WTC11 (cell line): ENCODE measurements around the gene SLC29A4. TPM values are rescaled to one million over a fixed set of nuclear protein-coding genes. Genes with fewer than 3 reads are reported as not detected.
"Not testable (repeated sequence)": the region's sequence is repeated elsewhere in the genome, so short reads cannot be mapped to it uniquely, and the experiment has no call there.

Experiments used
- ATAC-seq: fragments of 200-7000 bp; cut with Tn5 transposase; 2 replicates; pipeline ENCODE4 v1.10.0; 2021; ENCODE audit warnings: mild to moderate bottlenecking, moderate library complexity
- CTCF ChIA-PET: fragments of 300-600 bp; sonication (Branson Sonifier 250); formaldehyde crosslinking; loops from one replicate; lab custom pipeline; 2021; ENCODE audit warnings: antibody characterized with exemption; lab: Charles Lee
- POLR2A ChIA-PET: fragments of 350-600 bp; sonication (Branson Sonifier 250); formaldehyde crosslinking; loops from one replicate; lab custom pipeline; 2021; ENCODE audit warnings: antibody characterized with exemption; lab: Charles Lee
- DNase-seq: peaks from one replicate; pipeline ENCODE4 v3.0.0; 2021; ENCODE audit warnings: low spot score
- H3K27ac Mint-ChIP-seq: 2 replicates; pipeline ENCODE4 v1.8.0; 2021; ENCODE audit warnings: mixed read lengths
- H3K27me3 Mint-ChIP-seq: 2 replicates; pipeline ENCODE4 v1.8.0; 2021; ENCODE audit warnings: low read depth, mild to moderate bottlenecking, moderate library complexity, mixed read lengths
- H3K36me3 Mint-ChIP-seq: 2 replicates; pipeline ENCODE4 v1.8.0; 2021; ENCODE audit warnings: mixed read lengths
- H3K4me1 Mint-ChIP-seq: 2 replicates; pipeline ENCODE4 v1.8.0; 2022; ENCODE audit warnings: mixed read lengths
- H3K4me3 Mint-ChIP-seq: 2 replicates; pipeline ENCODE4 v1.8.0; 2021; ENCODE audit warnings: mild to moderate bottlenecking, moderate library complexity, mixed read lengths
- H3K9me3 Mint-ChIP-seq: 2 replicates; pipeline ENCODE4 v1.8.0; 2021; ENCODE audit warnings: mixed read lengths
- E2F5 ChIP-seq: sonication (generic); formaldehyde crosslinking; IDR thresholded peaks from 2 replicates; pipeline ENCODE4 v1.8.1; 2022; ENCODE audit warnings: mild to moderate bottlenecking, moderate library complexity, missing genetic modification reagents
- ETV6 ChIP-seq: sonication (generic); formaldehyde crosslinking; IDR thresholded peaks from 2 replicates; pipeline ENCODE4 v1.8.1; 2022; ENCODE audit warnings: mild to moderate bottlenecking, missing genetic modification reagents
- FOXP1 ChIP-seq: sonication (generic); formaldehyde crosslinking; IDR thresholded peaks from 2 replicates; pipeline ENCODE4 v1.8.0; 2022; ENCODE audit warnings: missing genetic modification reagents, mild to moderate bottlenecking, moderate library complexity, borderline replicate concordance
- JUN ChIP-seq: sonication (generic); formaldehyde crosslinking; IDR thresholded peaks from 2 replicates; pipeline ENCODE4 v1.8.0; 2023; ENCODE audit warnings: mild to moderate bottlenecking, missing genetic modification reagents
- MXD4 ChIP-seq: fragments of 250-450 bp; sonication (Bioruptor Pico); IDR thresholded peaks from 2 replicates; pipeline ENCODE4 v1.8.0; 2021; ENCODE audit warnings: mild to moderate bottlenecking, moderate library complexity, borderline replicate concordance
- MYBL2 ChIP-seq: sonication (generic); formaldehyde crosslinking; IDR thresholded peaks from 2 replicates; pipeline ENCODE4 v1.8.1; 2023; ENCODE audit warnings: mild to moderate bottlenecking, moderate library complexity, missing genetic modification reagents
- NR1H2 ChIP-seq: sonication (generic); formaldehyde crosslinking; IDR thresholded peaks from 2 replicates; pipeline ENCODE4 v1.9.0; 2021; ENCODE audit warnings: mild to moderate bottlenecking, moderate library complexity, missing genetic modification reagents
- SMAD4 ChIP-seq: sonication (generic); formaldehyde crosslinking; IDR thresholded peaks from 2 replicates; pipeline ENCODE4 v1.8.0; 2022; ENCODE audit warnings: mild to moderate bottlenecking, missing genetic modification reagents
- USF1 ChIP-seq: sonication (generic); formaldehyde crosslinking; IDR thresholded peaks from 2 replicates; pipeline ENCODE4 v1.8.0; 2022; ENCODE audit warnings: mild to moderate bottlenecking, missing genetic modification reagents
- ZNF138 ChIP-seq: sonication (generic); formaldehyde crosslinking; conservative IDR thresholded peaks from 2 replicates; pipeline ENCODE4 v1.8.1; 2022; ENCODE audit warnings: mild to moderate bottlenecking, moderate library complexity, missing genetic modification reagents
- ZNF317 ChIP-seq: sonication (generic); formaldehyde crosslinking; IDR thresholded peaks from 2 replicates; pipeline ENCODE4 v1.8.1; 2023; ENCODE audit warnings: low read depth, mild to moderate bottlenecking, moderate library complexity, missing genetic modification reagents, borderline replicate concordance
- total RNA-seq: library from RNA; stranded (reverse); gene quantifications from 3 replicates; pipeline ENCODE4 v1.2.3, GENCODE V29; 2021
- TF ChIP-seq, protein P1 (sequence below): sonication (generic); formaldehyde crosslinking; IDR thresholded peaks from 2 replicates; pipeline ENCODE4 v1.8.1; 2023; ENCODE audit warnings: mild to moderate bottlenecking, missing genetic modification reagents
- TF ChIP-seq, protein P2 (sequence below): sonication (generic); formaldehyde crosslinking; conservative IDR thresholded peaks from 2 replicates; pipeline ENCODE4 v1.8.1; 2023; ENCODE audit warnings: mild to moderate bottlenecking, low read depth, missing genetic modification reagents, moderate library complexity
- TF ChIP-seq, protein P3 (sequence below): sonication (generic); formaldehyde crosslinking; IDR thresholded peaks from 2 replicates; pipeline ENCODE4 v1.8.0; 2023; ENCODE audit warnings: mild to moderate bottlenecking, missing genetic modification reagents

SLC29A4 gene
- total RNA-seq, 1 experiment from 2014 or later: 14.4 TPM

GRCh38 chr7:5314864-5315263 lies 32.1 kb downstream of the SLC29A4 start:
- H3K27me3 Mint-ChIP-seq: no peaks in the 10 kb centered on the region; the same call in 1 of the 2 replicates
- ChIA-PET POLR2A (no interaction called here), CTCF (no interaction called here)
- H3K9me3 Mint-ChIP-seq: peaks cover 14% of the 10 kb centered on the region
- TF ChIP-seq MXD4 (CRISPR knock-in tag) (no peak), SMAD4 (CRISPR knock-in tag) (no peak), JUN (CRISPR knock-in tag) (no peak), ZNF138 (no peak), ETV6 (CRISPR knock-in tag) (no peak)
- TF ChIP-seq, protein P1, sequence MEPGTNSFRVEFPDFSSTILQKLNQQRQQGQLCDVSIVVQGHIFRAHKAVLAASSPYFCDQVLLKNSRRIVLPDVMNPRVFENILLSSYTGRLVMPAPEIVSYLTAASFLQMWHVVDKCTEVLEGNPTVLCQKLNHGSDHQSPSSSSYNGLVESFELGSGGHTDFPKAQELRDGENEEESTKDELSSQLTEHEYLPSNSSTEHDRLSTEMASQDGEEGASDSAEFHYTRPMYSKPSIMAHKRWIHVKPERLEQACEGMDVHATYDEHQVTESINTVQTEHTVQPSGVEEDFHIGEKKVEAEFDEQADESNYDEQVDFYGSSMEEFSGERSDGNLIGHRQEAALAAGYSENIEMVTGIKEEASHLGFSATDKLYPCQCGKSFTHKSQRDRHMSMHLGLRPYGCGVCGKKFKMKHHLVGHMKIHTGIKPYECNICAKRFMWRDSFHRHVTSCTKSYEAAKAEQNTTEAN (CRISPR knock-in tag): no peak
- TF ChIP-seq, protein P2, sequence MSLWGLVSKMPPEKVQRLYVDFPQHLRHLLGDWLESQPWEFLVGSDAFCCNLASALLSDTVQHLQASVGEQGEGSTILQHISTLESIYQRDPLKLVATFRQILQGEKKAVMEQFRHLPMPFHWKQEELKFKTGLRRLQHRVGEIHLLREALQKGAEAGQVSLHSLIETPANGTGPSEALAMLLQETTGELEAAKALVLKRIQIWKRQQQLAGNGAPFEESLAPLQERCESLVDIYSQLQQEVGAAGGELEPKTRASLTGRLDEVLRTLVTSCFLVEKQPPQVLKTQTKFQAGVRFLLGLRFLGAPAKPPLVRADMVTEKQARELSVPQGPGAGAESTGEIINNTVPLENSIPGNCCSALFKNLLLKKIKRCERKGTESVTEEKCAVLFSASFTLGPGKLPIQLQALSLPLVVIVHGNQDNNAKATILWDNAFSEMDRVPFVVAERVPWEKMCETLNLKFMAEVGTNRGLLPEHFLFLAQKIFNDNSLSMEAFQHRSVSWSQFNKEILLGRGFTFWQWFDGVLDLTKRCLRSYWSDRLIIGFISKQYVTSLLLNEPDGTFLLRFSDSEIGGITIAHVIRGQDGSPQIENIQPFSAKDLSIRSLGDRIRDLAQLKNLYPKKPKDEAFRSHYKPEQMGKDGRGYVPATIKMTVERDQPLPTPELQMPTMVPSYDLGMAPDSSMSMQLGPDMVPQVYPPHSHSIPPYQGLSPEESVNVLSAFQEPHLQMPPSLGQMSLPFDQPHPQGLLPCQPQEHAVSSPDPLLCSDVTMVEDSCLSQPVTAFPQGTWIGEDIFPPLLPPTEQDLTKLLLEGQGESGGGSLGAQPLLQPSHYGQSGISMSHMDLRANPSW (CRISPR knock-in tag): no peak
- no peak overlapping the region for H3K27ac Mint-ChIP-seq
- peaks cover 26% of the 10 kb centered on the region for H3K36me3 Mint-ChIP-seq
- DNase-seq: no peak
- no peak overlapping the region for H3K4me3 Mint-ChIP-seq
- ATAC-seq: no peak
- no peaks in the 10 kb centered on the region for H3K4me1 Mint-ChIP-seq

- Mint-ChIP-seq H3K27ac (no peak overlapping the region), H3K4me3 (no peak overlapping the region), H3K27me3 (no peaks in the 10 kb centered on the region; the same call in 1 of the 2 replicates), H3K9me3 (peaks cover 15% of the 10 kb centered on the region), H3K36me3 (peaks cover 27% of the 10 kb centered on the region), H3K4me1 (no peaks in the 10 kb centered on the region)
- ATAC-seq: no peak
- ChIA-PET POLR2A (no interaction called here), CTCF (no interaction called here)
- no peak for TF ChIP-seq USF1 (CRISPR knock-in tag)
- TF ChIP-seq FOXP1 (CRISPR knock-in tag): no peak
- TF ChIP-seq NR1H2: no peak
- TF ChIP-seq MYBL2: no peak
- no peak for DNase-seq
These were observed 33.0 kb downstream of the SLC29A4 start for GRCh38 chr7:5315761-5316160.

DNA sequence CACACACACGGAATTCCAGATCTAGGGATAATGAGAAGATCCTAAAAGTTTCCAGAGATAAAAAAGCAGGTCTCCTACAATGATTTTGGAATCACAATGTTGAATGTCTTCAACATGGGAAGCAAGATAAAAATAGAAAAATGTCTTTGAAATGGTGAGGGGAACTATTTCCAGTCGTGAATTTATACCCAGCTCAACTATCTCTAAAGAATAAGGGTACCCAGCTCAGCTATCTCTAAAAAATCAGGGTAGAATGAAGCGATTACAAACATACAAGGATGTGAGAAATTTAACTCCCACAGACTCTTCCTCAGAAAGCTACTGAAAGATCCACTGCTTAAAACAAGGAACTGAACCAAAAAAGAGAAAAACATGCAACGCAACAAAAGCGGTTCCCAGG lies 35.9 kb downstream of the SLC29A4 start:
- Mint-ChIP-seq H3K9me3 (peaks cover 15% of the 10 kb centered on the region), H3K36me3 (peaks cover 24% of the 10 kb centered on the region)
- CTCF ChIA-PET, ATAC-seq, DNase-seq, H3K27ac Mint-ChIP-seq, H3K4me3 Mint-ChIP-seq, H3K4me1 Mint-ChIP-seq, H3K27me3 Mint-ChIP-seq, POLR2A ChIA-PET: not testable (repeated sequence)

DNA sequence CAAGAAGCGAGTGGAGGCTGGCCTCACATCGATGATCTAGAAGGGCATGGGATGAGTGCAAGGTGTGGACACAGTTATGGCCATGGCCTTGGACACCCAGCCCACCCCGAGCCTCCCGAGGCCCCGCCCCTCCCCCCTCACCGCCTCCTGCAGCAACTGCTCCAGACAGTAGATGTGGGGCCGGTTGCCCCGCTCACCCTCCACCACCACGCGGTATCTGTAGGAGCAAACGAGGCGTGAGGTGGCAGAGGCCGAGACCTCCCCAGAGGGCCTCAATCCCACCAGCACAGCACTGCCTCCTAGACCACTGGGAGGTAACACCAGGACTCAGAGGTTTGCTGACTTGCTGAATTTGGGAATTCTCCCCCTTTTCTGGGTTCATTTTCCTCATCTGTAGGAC lies 37.6 kb downstream of the SLC29A4 start:
- H3K27me3 Mint-ChIP-seq: no peaks in the 10 kb centered on the region; the same call in 1 of the 2 replicates
- no peak overlapping the region for H3K27ac Mint-ChIP-seq
- H3K4me3 Mint-ChIP-seq: no peak overlapping the region
- ChIA-PET CTCF (no interaction called here), POLR2A (no interaction called here)
- ATAC-seq: no peak
- H3K9me3 Mint-ChIP-seq: peaks cover 15% of the 10 kb centered on the region
- H3K36me3 Mint-ChIP-seq: peaks cover 24% of the 10 kb centered on the region
- no peak for DNase-seq
- TF ChIP-seq ZNF317 (no peak), E2F5 (no peak)
- TF ChIP-seq, protein P3, sequence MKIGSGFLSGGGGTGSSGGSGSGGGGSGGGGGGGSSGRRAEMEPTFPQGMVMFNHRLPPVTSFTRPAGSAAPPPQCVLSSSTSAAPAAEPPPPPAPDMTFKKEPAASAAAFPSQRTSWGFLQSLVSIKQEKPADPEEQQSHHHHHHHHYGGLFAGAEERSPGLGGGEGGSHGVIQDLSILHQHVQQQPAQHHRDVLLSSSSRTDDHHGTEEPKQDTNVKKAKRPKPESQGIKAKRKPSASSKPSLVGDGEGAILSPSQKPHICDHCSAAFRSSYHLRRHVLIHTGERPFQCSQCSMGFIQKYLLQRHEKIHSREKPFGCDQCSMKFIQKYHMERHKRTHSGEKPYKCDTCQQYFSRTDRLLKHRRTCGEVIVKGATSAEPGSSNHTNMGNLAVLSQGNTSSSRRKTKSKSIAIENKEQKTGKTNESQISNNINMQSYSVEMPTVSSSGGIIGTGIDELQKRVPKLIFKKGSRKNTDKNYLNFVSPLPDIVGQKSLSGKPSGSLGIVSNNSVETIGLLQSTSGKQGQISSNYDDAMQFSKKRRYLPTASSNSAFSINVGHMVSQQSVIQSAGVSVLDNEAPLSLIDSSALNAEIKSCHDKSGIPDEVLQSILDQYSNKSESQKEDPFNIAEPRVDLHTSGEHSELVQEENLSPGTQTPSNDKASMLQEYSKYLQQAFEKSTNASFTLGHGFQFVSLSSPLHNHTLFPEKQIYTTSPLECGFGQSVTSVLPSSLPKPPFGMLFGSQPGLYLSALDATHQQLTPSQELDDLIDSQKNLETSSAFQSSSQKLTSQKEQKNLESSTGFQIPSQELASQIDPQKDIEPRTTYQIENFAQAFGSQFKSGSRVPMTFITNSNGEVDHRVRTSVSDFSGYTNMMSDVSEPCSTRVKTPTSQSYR (CRISPR knock-in tag): no peak
- no peaks in the 10 kb centered on the region for H3K4me1 Mint-ChIP-seq
